HepG2 (cell line): ENCODE measurements around the gene CTNNBL1. TPM values are rescaled to one million over a fixed set of nuclear protein-coding genes. Genes with fewer than 3 reads are reported as not detected.

Experiments
- AHR ChIP-seq: IDR thresholded peaks from 2 replicates; pipeline ENCODE4 v1.6.1; 2018; ENCODE audit warnings: missing genetic modification reagents, missing compliant biosample characterization
- FOSL1 ChIP-seq: sonication (generic); formaldehyde crosslinking; IDR thresholded peaks from 2 replicates; pipeline ENCODE4 v1.9.0; 2021; ENCODE audit warnings: missing genetic modification reagents, borderline replicate concordance
- GATA4 ChIP-seq: sonication (generic); IDR thresholded peaks from 2 replicates; pipeline ENCODE4 v1.6.1; 2016; ENCODE audit warnings: antibody characterized with exemption, low read depth, borderline replicate concordance
- NR3C1 ChIP-seq: sonication (generic); formaldehyde crosslinking; IDR thresholded peaks from 2 replicates; pipeline ENCODE4 v1.4.0; 2020; ENCODE audit warnings: missing genetic modification reagents
- PBX3 ChIP-seq: sonication (generic); formaldehyde crosslinking; IDR thresholded peaks from 2 replicates; pipeline ENCODE4 v1.8.1; 2023; ENCODE audit warnings: missing genetic modification reagents, inconsistent platforms, borderline replicate concordance
- PITX1 ChIP-seq: sonication (generic); formaldehyde crosslinking; IDR thresholded peaks from 2 replicates; pipeline ENCODE4 v1.5.1; 2020; ENCODE audit warnings: mild to moderate bottlenecking, missing genetic modification reagents
- RAD21 ChIP-seq: fragments of 450-650 bp; formaldehyde crosslinking; IDR thresholded peaks from 2 replicates; pipeline ENCODE4 v1.5.0; 2020; ENCODE audit warnings: mild to moderate bottlenecking
- RORA ChIP-seq: sonication (generic); formaldehyde crosslinking; IDR thresholded peaks from 2 replicates; pipeline ENCODE4 v1.5.0; 2020; ENCODE audit warnings: mild to moderate bottlenecking, missing genetic modification reagents, moderate library complexity
- RXRB ChIP-seq: IDR thresholded peaks from 2 replicates; pipeline ENCODE4 v1.6.1; 2016; ENCODE audit warnings: borderline replicate concordance, missing genetic modification reagents, missing compliant biosample characterization
- TOPORS ChIP-seq: sonication (generic); formaldehyde crosslinking; IDR thresholded peaks from 2 replicates; pipeline ENCODE4 v1.8.0; 2023; ENCODE audit warnings: mild to moderate bottlenecking, missing genetic modification reagents
- ZNF234 ChIP-seq: sonication (generic); formaldehyde crosslinking; conservative IDR thresholded peaks from 2 replicates; pipeline ENCODE4 v1.5.1; 2020; ENCODE audit warnings: mild to moderate bottlenecking, missing genetic modification reagents
- ZNF501 ChIP-seq: sonication (generic); formaldehyde crosslinking; IDR thresholded peaks from 2 replicates; pipeline ENCODE4 v1.5.1; 2020; ENCODE audit warnings: mild to moderate bottlenecking, moderate library complexity, missing genetic modification reagents
- ZNF503 ChIP-seq: sonication (generic); formaldehyde crosslinking; IDR thresholded peaks from 2 replicates; pipeline ENCODE4 v1.4.0; 2020; ENCODE audit warnings: missing genetic modification reagents
- ZNF543 ChIP-seq: sonication (generic); formaldehyde crosslinking; IDR thresholded peaks from 2 replicates; pipeline ENCODE4 v1.4.0; 2020; ENCODE audit warnings: mild to moderate bottlenecking, missing genetic modification reagents
- ZNF556 ChIP-seq: sonication (generic); formaldehyde crosslinking; IDR thresholded peaks from 2 replicates; pipeline ENCODE4 v1.4.0; 2020; ENCODE audit warnings: mild to moderate bottlenecking, missing genetic modification reagents, borderline replicate concordance
- ZNF562 ChIP-seq: sonication (generic); formaldehyde crosslinking; IDR thresholded peaks from 2 replicates; pipeline ENCODE4 v1.8.0; 2022; ENCODE audit warnings: missing genetic modification reagents, borderline replicate concordance
- ZZZ3 ChIP-seq: sonication (generic); formaldehyde crosslinking; IDR thresholded peaks from 2 replicates; pipeline ENCODE4 v1.4.0; 2020; ENCODE audit warnings: missing genetic modification reagents, mild to moderate bottlenecking, borderline replicate concordance
- polyA plus RNA-seq, 8 experiments: library from polyadenylated mRNA; depleted of rRNA in 3 of 8; stranded (reverse) in 7 of 8; unstranded in 1 of 8; fragments of >200 nt; fragmentation: Illumina TruSeq in 4 of 8; extraction: Trizol in 4 of 8; gene quantifications; 2 replicates each; pipeline versions ENCODE4 v1.2.1 to v1.2.3, GENCODE V29; 2011 to 2016; ENCODE audit warnings: low read depth in 4 of 8, missing spikeins in 1 of 8, mixed read lengths in 1 of 8; ENCODE audit not compliant: insufficient read depth in 1 of 8
- total RNA-seq, 5 experiments: library from RNA; depleted of rRNA; stranded (reverse); fragments of >200 nt; fragmentation: Illumina TruSeq; extraction: Trizol; gene quantifications; 2 replicates each; pipeline ENCODE4 v1.2.3, GENCODE V29; 2016; ENCODE audit warnings: low read depth in 1 of 5
- TF ChIP-seq, protein P1 (sequence below): IDR thresholded peaks from 2 replicates; pipeline ENCODE4 v1.6.1; 2016
- TF ChIP-seq, protein P2 (sequence below): sonication (generic); formaldehyde crosslinking; IDR thresholded peaks from 2 replicates; pipeline ENCODE4 v1.8.1; 2023; ENCODE audit warnings: mild to moderate bottlenecking, moderate library complexity, missing genetic modification reagents
- TF ChIP-seq, protein P3 (sequence below): sonication (generic); formaldehyde crosslinking; IDR thresholded peaks from 2 replicates; pipeline ENCODE4 v1.4.0; 2020; ENCODE audit warnings: missing genetic modification reagents, borderline replicate concordance

CTNNBL1 gene
- total and polyA plus RNA-seq, 2 of the 13 experiments (the other 11 are each of a cell fraction or from before 2014, with no cell fraction given) = 49.3 to 94.6 TPM

- no peak for TF ChIP-seq ZNF562 (CRISPR knock-in tag)
- 0 out of 2 replicates have a peak, but pooled peaks have one; percentile 30 for TF ChIP-seq ZNF501 (CRISPR knock-in tag)
- no peak for TF ChIP-seq PBX3 (CRISPR knock-in tag)
- peak; percentile 78 for TF ChIP-seq PITX1 (CRISPR knock-in tag)
- TF ChIP-seq ZNF234 = no peak
- TF ChIP-seq GATA4 = no peak
- no peak for TF ChIP-seq ZZZ3
- no peak for TF ChIP-seq ZNF556 (CRISPR knock-in tag)
- no peak for TF ChIP-seq ZNF543 (CRISPR knock-in tag)
- TF ChIP-seq RAD21 = no peak
- no peak for TF ChIP-seq ZNF503 (CRISPR knock-in tag)
- TF ChIP-seq RORA = no peak
- TF ChIP-seq, protein P1, sequence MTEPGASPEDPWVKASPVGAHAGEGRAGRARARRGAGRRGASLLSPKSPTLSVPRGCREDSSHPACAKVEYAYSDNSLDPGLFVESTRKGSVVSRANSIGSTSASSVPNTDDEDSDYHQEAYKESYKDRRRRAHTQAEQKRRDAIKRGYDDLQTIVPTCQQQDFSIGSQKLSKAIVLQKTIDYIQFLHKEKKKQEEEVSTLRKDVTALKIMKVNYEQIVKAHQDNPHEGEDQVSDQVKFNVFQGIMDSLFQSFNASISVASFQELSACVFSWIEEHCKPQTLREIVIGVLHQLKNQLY = no peak
- TF ChIP-seq AHR (CRISPR knock-in tag) = no peak
- no peak for TF ChIP-seq NR3C1
- TF ChIP-seq, protein P2, sequence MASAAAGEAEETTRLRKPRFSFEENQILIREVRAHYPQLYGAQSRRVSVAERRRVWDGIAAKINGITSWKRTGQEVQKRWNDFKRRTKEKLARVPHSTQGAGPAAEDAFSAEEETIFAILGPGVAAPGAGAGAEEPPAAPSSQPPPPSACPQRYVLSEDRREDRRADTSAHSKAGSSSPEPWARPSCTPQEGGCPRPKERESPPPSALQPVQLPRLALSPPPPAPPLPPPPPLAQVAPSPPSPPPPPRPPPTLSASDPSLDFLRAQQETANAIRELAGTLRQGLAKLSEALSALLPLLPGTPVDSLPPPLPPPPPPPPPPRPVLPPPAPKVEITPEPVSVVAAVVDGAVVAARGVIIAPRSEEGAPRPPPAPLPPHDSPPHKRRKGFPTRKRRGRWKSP (CRISPR knock-in tag) = no peak
- TF ChIP-seq RXRB (CRISPR knock-in tag) = peak; percentile 28; the same call in 1 of the 2 replicates
- TF ChIP-seq, protein P3, sequence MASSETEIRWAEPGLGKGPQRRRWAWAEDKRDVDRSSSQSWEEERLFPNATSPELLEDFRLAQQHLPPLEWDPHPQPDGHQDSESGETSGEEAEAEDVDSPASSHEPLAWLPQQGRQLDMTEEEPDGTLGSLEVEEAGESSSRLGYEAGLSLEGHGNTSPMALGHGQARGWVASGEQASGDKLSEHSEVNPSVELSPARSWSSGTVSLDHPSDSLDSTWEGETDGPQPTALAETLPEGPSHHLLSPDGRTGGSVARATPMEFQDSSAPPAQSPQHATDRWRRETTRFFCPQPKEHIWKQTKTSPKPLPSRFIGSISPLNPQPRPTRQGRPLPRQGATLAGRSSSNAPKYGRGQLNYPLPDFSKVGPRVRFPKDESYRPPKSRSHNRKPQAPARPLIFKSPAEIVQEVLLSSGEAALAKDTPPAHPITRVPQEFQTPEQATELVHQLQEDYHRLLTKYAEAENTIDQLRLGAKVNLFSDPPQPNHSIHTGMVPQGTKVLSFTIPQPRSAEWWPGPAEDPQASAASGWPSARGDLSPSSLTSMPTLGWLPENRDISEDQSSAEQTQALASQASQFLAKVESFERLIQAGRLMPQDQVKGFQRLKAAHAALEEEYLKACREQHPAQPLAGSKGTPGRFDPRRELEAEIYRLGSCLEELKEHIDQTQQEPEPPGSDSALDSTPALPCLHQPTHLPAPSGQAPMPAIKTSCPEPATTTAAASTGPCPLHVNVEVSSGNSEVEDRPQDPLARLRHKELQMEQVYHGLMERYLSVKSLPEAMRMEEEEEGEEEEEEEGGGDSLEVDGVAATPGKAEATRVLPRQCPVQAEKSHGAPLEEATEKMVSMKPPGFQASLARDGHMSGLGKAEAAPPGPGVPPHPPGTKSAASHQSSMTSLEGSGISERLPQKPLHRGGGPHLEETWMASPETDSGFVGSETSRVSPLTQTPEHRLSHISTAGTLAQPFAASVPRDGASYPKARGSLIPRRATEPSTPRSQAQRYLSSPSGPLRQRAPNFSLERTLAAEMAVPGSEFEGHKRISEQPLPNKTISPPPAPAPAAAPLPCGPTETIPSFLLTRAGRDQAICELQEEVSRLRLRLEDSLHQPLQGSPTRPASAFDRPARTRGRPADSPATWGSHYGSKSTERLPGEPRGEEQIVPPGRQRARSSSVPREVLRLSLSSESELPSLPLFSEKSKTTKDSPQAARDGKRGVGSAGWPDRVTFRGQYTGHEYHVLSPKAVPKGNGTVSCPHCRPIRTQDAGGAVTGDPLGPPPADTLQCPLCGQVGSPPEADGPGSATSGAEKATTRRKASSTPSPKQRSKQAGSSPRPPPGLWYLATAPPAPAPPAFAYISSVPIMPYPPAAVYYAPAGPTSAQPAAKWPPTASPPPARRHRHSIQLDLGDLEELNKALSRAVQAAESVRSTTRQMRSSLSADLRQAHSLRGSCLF (CRISPR knock-in tag) = no peak
- no peak for TF ChIP-seq TOPORS
- peak; percentile 83 for TF ChIP-seq FOSL1
These were observed 15.6 kb upstream of the CTNNBL1 start (continued) for GRCh38 chr20:37677969-37678861.
